Medulla oblongata (tissue), 1 donor: ENCODE measurements around the gene AKNA.
"Not testable (repeated sequence)": the region's sequence is repeated elsewhere in the genome, so short reads cannot be mapped to it uniquely, and the experiment has no call there.

Experiments used
- DNase-seq: peaks from one replicate; pipeline ENCODE4 v3.0.0-alpha.2; 2015; ENCODE audit errors: extremely low spot score

Gene AKNA

GRCh38 chr9:114322831-114323531, 64.8 kb downstream of the AKNA start, which contains the start of gene ORM1:
TSS of gene ORM1 (plus strand) at chr9:114323098. CDS start at chr9:114323134, 36 bp downstream.
- DNase-seq, result not testable (repeated sequence)

- DNase-seq, result not testable (repeated sequence)
Measured at GRCh38 chr9:114322160-114322818, 65.5 kb downstream of the AKNA start.

GRCh38 chr9:114321759-114322158, 66.0 kb downstream of the AKNA start:
- DNase-seq, result no peak

- DNase-seq, result not testable (repeated sequence)
Measured at GRCh38 chr9:114320710-114321109, 67.1 kb downstream of the AKNA start.

- no peak for DNase-seq
Measured at GRCh38 chr9:114319147-114319546, 68.6 kb downstream of the AKNA start.

GRCh38 chr9:114318416-114318815, 69.4 kb downstream of the AKNA start:
- no peak for DNase-seq

GRCh38 chr9:114317665-114318357, 70.0 kb downstream of the AKNA start:
- no peak for DNase-seq

GRCh38 chr9:114316605-114317230, 71.1 kb downstream of the AKNA start:
- DNase-seq, result peak; percentile 24

GRCh38 chr9:114315723-114316363, 71.9 kb downstream of the AKNA start:
- no peak for DNase-seq

GRCh38 chr9:114314881-114315722, 72.7 kb downstream of the AKNA start:
- no peak for DNase-seq

GRCh38 chr9:114314256-114314867, 73.4 kb downstream of the AKNA start:
- no peak for DNase-seq

GRCh38 chr9:114313186-114313585, 74.6 kb downstream of the AKNA start:
- no peak for DNase-seq

GRCh38 chr9:114312513-114312875, 75.3 kb downstream of the AKNA start:
- no peak for DNase-seq

- DNase-seq, result no peak
Measured at GRCh38 chr9:114311571-114312512, 75.9 kb downstream of the AKNA start.

- no peak for DNase-seq
Measured at GRCh38 chr9:114310471-114311450, 77.0 kb downstream of the AKNA start.

- DNase-seq, result no peak
Measured at GRCh38 chr9:114309096-114309495, 78.7 kb downstream of the AKNA start.

GRCh38 chr9:114308361-114308950, 79.3 kb downstream of the AKNA start:
- DNase-seq, result no peak

GRCh38 chr9:114307899-114308267, 79.9 kb downstream of the AKNA start:
- DNase-seq, result no peak
